Transverse colon (tissue), 4 donors: ENCODE data around the gene UNC80. TPM values are rescaled to one million over a fixed set of nuclear protein-coding genes. Genes with fewer than 3 reads are reported as not detected.

Source experiments
- DNase-seq: peaks from one replicate; pipeline ENCODE4 v3.0.0-alpha.2; 2019
- H3K27ac ChIP-seq, 4 donors: fragments of 200-600 bp; sonication (generic); 2 replicates each; pipeline ENCODE4 v1.5.1; 2016 to 2018; ENCODE audit warnings: inconsistent platforms in 4 of 4
- H3K27me3 ChIP-seq: fragments of 200-600 bp; sonication (generic); 2 replicates; pipeline ENCODE4 v1.5.1; 2017; ENCODE audit warnings: inconsistent platforms
- H3K36me3 ChIP-seq, 4 donors: fragments of 200-600 bp; sonication (generic); 2 replicates each; pipeline ENCODE4 v1.5.1; 2017 to 2019; ENCODE audit warnings: inconsistent platforms in 4 of 4
- H3K4me1 ChIP-seq, 4 donors: fragments of 200-600 bp; sonication (generic); 2 replicates each; pipeline ENCODE4 v1.5.1; 2017 to 2020; ENCODE audit warnings: inconsistent platforms in 4 of 4
- H3K4me3 ChIP-seq, 4 donors: fragments of 200-600 bp; sonication (generic); 1 replicate in 1 of 4; 2 replicates in 3 of 4; pipeline versions ENCODE4 v1.5.1 to v1.6.1; 2017 to 2019; ENCODE audit warnings: inconsistent platforms in 4 of 4
- H3K9me3 ChIP-seq, 2 donors: fragments of 200-600 bp; sonication (generic); 2 replicates each; pipeline ENCODE4 v1.5.1; 2017 to 2019; ENCODE audit warnings: inconsistent platforms in 2 of 2
- EP300 ChIP-seq: sonication (generic); formaldehyde crosslinking; IDR thresholded peaks from one replicate; pipeline ENCODE4 v1.6.1; 2017; ENCODE audit warnings: antibody characterized with exemption, low read depth
- POLR2A ChIP-seq: fragments of 450-650 bp; IDR thresholded peaks from one replicate; pipeline ENCODE4 v1.6.1; 2016; ENCODE audit warnings: antibody characterized with exemption, mild to moderate bottlenecking, moderate library complexity
- POLR2AphosphoS5 ChIP-seq, 3 donors: sonication (generic); formaldehyde crosslinking; IDR thresholded peaks; one replicate each; pipeline ENCODE4 v1.6.1; 2016; ENCODE audit warnings: antibody characterized with exemption in 3 of 3
- WGBS, 2 donors: methylation state at CpG; one replicate each; pipeline ENCODE4 v1.1.5; 2018; ENCODE audit warnings: low coverage in 1 of 2; 5-methylcytosine and 5-hydroxymethylcytosine counted together
- in situ Hi-C, 4 donors: fragments of 200-750 bp; cut with MboI; loops; one replicate each; pipeline versions ENCODE4 v1.15.0 to v1.15.1; 2017; ENCODE audit warnings: low sequenced_read_pairs in 3 of 4, low pct_ligation_motif_present in 1 of 4, low pct_unique_long_range_greater_than_20kb in 1 of 4
- intact Hi-C: fragments of 100-400 bp; cut with DNase I; formaldehyde crosslinking; loops from one replicate; pipeline ENCODE4 v1.15.1; 2023; ENCODE audit warnings: low total_unique reads
- total RNA-seq, 4 donors: library from RNA; depleted of rRNA; stranded (reverse); fragments of >200 nt; gene quantifications; one replicate each; pipeline ENCODE4 v1.1.0, GENCODE V29; 2016
- TF ChIP-seq, protein P1 (sequence below), 5 experiments: fragments of 200-600 bp in 3 of 5; fragments of 450-650 bp in 2 of 5; sonication (generic) in 3 of 5; IDR thresholded peaks; 1 replicate in 2 of 5; 2 replicates in 3 of 5; pipeline ENCODE4 v1.5.1; 2016 to 2017; ENCODE audit warnings: antibody characterized with exemption in 5 of 5, inconsistent platforms in 3 of 5, mild to moderate bottlenecking in 2 of 5, moderate library complexity in 1 of 5

The UNC80 gene
- total RNA-seq, 4 donors from 2014 or later, result 0.14 to 0.75 (median 0.16) TPM; not detected in 1

DNA sequence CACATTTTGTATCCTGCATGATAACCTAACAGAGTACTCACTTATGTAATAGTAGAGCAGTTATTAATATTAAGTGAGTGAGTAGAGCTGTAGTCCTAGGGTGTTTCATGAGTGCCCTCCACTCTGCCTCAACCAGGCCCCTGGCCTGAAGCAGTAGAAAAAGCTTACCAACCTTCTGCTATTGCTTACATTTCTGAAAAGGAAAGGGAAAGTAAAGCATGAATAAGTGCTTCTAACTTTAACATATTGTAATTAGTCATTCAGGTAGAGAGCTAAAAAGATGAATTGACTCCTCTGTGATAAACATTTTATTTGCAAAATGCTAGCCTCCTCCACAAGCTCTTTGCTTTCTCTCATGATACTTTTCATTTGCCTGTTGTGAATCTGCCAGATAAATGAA, 136.1 kb downstream of the UNC80 start:
- H3K27me3 ChIP-seq, result no peaks in the 10 kb centered on the region
- in situ Hi-C loops (no loop called here), intact Hi-C loops (no loop called here)
- H3K9me3 ChIP-seq, result no peaks in the 10 kb centered on the region
- no peak for TF ChIP-seq POLR2AphosphoS5 (IDR thresholded peaks at IDR 0.05)
- TF ChIP-seq, protein P1, sequence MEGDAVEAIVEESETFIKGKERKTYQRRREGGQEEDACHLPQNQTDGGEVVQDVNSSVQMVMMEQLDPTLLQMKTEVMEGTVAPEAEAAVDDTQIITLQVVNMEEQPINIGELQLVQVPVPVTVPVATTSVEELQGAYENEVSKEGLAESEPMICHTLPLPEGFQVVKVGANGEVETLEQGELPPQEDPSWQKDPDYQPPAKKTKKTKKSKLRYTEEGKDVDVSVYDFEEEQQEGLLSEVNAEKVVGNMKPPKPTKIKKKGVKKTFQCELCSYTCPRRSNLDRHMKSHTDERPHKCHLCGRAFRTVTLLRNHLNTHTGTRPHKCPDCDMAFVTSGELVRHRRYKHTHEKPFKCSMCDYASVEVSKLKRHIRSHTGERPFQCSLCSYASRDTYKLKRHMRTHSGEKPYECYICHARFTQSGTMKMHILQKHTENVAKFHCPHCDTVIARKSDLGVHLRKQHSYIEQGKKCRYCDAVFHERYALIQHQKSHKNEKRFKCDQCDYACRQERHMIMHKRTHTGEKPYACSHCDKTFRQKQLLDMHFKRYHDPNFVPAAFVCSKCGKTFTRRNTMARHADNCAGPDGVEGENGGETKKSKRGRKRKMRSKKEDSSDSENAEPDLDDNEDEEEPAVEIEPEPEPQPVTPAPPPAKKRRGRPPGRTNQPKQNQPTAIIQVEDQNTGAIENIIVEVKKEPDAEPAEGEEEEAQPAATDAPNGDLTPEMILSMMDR (IDR thresholded peaks at IDR 0.05), result no peak
- TF ChIP-seq EP300, result no peak
- TF ChIP-seq POLR2A, result no peak
- no peaks in the 10 kb centered on the region for H3K4me1 ChIP-seq
- no peak overlapping the region for H3K27ac ChIP-seq
- H3K36me3 ChIP-seq, result no peaks in the 10 kb centered on the region
- DNase-seq, result no peak
- no peak overlapping the region for H3K4me3 ChIP-seq

DNA sequence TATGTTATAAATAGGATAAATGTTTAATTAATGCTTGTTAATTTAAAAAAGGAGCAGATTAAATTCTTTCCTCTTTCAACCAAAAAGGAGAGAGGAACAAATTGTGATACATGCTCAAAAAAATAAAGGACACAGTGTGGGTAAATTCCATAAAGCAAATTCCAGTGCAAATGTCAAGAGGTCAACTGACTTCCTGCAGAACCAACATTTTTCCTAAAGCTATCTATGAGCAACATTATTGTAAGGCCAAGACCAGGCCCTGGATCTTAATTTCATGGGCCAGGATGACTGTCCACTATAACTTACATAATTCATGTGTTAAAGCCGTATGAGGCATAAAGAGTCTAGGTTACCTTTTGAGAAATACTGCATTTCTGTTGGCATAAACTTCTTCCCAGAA, 136.9 kb downstream of the UNC80 start:
- H3K9me3 ChIP-seq, result no peaks in the 10 kb centered on the region
- no peaks in the 10 kb centered on the region for H3K36me3 ChIP-seq
- no peaks in the 10 kb centered on the region for H3K4me1 ChIP-seq
- H3K27me3 ChIP-seq, result no peaks in the 10 kb centered on the region
- DNase-seq, result no peak
- no peak for TF ChIP-seq POLR2AphosphoS5 (IDR thresholded peaks at IDR 0.05)
- TF ChIP-seq POLR2A, result no peak
- TF ChIP-seq EP300, result no peak
- TF ChIP-seq, protein P1 (IDR thresholded peaks at IDR 0.05), result no peak
- intact Hi-C loops (no loop called here), in situ Hi-C loops (no loop called here)
- WGBS, 2 donors, result 97 to 100% methylated on average over 1 of the region's 1 CpG
- H3K4me3 ChIP-seq, result no peak overlapping the region
- no peak overlapping the region for H3K27ac ChIP-seq

- in situ Hi-C loops, result no loop called here
- TF ChIP-seq POLR2A (no peak), POLR2AphosphoS5 (IDR thresholded peaks at IDR 0.05) (no peak), EP300 (no peak)
- TF ChIP-seq, protein P1 (IDR thresholded peaks at IDR 0.05), result no peak
- Histone ChIP-seq H3K9me3 (no peaks in the 10 kb centered on the region), H3K4me1 (no peaks in the 10 kb centered on the region), H3K27me3 (no peaks in the 10 kb centered on the region), H3K36me3 (no peaks in the 10 kb centered on the region), H3K27ac (no peak overlapping the region), H3K4me3 (no peak overlapping the region)
- DNase-seq, result no peak
- WGBS, 2 donors, result 57 to 72% methylated on average over 4 of the region's 4 CpGs
- intact Hi-C loops, result no loop called here
These were observed 139.9 kb downstream of the UNC80 start for GRCh38 chr2:209911486-209911885.

DNA sequence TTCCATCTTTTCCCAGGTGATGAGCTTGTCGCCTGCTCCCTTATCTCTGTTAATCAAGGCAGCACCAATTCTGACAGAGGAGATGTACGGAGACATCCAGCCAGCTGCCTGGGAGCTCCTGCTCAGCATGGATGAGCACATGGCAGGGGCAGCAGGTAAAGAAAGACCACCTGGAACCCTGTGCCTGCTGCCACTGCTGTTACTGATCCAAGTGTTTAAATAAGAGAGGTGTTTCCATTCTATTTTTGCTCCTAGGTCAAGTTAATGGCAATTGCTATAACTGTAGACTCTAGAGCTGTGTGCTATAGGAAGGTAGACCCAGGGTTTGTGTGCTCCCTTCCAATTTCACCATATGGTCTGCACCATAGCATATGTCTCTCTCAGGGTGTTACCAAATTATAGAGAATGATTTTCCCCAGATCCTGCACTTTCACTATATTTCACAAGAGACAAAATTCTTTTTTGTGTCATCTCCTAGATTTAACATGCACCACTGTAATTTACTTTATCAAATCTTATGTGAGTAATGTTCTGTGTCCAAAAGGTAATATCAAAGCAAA, 142.2 kb downstream of the UNC80 start:
- Histone ChIP-seq H3K36me3 (no peaks in the 10 kb centered on the region), H3K27me3 (no peaks in the 10 kb centered on the region), H3K4me3 (no peak overlapping the region), H3K4me1 (no peaks in the 10 kb centered on the region), H3K27ac (no peak overlapping the region), H3K9me3 (no peaks in the 10 kb centered on the region)
- TF ChIP-seq EP300 (no peak), POLR2AphosphoS5 (IDR thresholded peaks at IDR 0.05) (no peak), POLR2A (no peak)
- TF ChIP-seq, protein P1 (IDR thresholded peaks at IDR 0.05), result no peak
- no peak for DNase-seq
- intact Hi-C loops (no loop called here), in situ Hi-C loops (no loop called here)
- 84 to 93% methylated on average over 2 of the region's 2 CpGs for WGBS, 2 donors
